ENCODE measurements around the gene FNDC1. TPM values are rescaled to one million over a fixed set of nuclear protein-coding genes. Genes with fewer than 3 reads are reported as not detected.

FNDC1 gene
- total and polyA plus RNA-seq, 10 of the 15 experiments (the other 5 are each of a cell fraction or from before 2014, with no cell fraction given) = not detected

DNA sequence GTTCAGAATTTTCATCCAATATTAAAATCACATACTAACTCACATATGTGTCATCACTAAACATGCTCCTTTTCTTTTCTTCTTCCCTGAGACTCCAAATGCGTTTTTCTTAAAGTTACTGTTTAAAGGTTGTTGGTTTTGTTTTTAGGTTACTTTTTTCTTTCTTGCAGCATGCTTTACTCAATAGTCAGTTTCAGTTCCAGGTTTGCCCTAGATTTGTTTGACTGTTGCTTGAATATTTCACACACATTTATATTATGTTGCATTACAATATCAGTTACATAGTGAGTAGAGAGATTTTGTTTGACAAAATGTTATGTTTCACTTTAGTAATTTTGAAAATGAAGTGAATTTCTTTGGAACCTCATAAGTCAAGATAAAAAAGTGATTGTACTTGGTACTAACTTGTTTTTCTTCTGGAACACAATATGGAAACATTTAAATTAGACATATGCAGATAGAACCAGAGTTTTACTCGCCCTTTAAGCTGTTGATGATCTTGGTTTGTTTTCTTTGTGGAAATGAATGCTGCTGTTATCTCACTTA lies 27.3 kb downstream of the FNDC1 start (continued):
- TF ChIP-seq, protein P1, sequence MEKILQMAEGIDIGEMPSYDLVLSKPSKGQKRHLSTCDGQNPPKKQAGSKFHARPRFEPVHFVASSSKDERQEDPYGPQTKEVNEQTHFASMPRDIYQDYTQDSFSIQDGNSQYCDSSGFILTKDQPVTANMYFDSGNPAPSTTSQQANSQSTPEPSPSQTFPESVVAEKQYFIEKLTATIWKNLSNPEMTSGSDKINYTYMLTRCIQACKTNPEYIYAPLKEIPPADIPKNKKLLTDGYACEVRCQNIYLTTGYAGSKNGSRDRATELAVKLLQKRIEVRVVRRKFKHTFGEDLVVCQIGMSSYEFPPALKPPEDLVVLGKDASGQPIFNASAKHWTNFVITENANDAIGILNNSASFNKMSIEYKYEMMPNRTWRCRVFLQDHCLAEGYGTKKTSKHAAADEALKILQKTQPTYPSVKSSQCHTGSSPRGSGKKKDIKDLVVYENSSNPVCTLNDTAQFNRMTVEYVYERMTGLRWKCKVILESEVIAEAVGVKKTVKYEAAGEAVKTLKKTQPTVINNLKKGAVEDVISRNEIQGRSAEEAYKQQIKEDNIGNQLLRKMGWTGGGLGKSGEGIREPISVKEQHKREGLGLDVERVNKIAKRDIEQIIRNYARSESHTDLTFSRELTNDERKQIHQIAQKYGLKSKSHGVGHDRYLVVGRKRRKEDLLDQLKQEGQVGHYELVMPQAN (conservative IDR thresholded peaks at IDR 0.05) = no peak

DNA sequence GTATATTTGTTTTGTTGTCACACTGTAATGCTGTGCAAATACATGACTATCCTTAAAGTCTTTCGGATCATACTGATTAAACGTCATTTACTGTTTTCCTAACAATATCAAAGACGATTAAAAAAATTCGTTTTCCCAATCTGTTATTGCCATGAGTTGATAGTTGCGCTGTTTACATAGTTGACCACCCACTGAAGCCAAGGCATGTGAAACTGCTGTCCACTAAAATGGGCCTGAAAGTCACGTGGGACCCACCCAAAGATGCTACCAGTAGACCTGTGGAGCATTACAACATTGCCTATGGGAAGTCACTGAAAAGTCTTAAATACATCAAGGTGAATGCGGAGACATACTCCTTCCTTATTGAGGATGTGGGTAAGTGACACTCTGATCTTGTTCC lies 28.1 kb downstream of the FNDC1 start:
- H3K4me2 ChIP-seq (ENCODE audit: control insufficient read depth, insufficient read depth) = no peak overlapping the region
- no peak overlapping the region for H3K27ac ChIP-seq (ENCODE audit: control insufficient read depth, insufficient read depth)
- in situ Hi-C loops (cut with MboI) = no loop called here
- H4K20me1 ChIP-seq (ENCODE audit: control insufficient read depth, insufficient read depth) = no peaks in the 10 kb centered on the region
- H3K9ac ChIP-seq (ENCODE audit: control insufficient read depth, insufficient read depth, low read length) = no peak overlapping the region
- DNase-seq (ENCODE audit: low read depth, low spot score) = no peak
- BruUV-seq (replicated peaks) = no TSS peak
- 53% methylated on average over 7 of the region's 7 CpGs for WGBS (ENCODE audit: insufficient coverage, insufficient replicate concordance, low lambda C conversion rate, missing lambda C conversion rate)
- no peak for TF ChIP-seq SMC3 (IDR thresholded peaks at IDR 0.05; ENCODE audit: borderline replicate concordance, low read length)
- no peak for TF ChIP-seq ZNF217 (IDR thresholded peaks at IDR 0.05)
- TF ChIP-seq EED (IDR thresholded peaks at IDR 0.05; ENCODE audit: low read depth) = no peak
- TF ChIP-seq SIX5 (IDR thresholded peaks at IDR 0.05; ENCODE audit: low read depth, low read length, severe bottlenecking) = no peak
- no peak for TF ChIP-seq STAT1 (conservative IDR thresholded peaks at IDR 0.05)
- no peak for TF ChIP-seq DPF2 (IDR thresholded peaks at IDR 0.05)
- TF ChIP-seq, protein P2, sequence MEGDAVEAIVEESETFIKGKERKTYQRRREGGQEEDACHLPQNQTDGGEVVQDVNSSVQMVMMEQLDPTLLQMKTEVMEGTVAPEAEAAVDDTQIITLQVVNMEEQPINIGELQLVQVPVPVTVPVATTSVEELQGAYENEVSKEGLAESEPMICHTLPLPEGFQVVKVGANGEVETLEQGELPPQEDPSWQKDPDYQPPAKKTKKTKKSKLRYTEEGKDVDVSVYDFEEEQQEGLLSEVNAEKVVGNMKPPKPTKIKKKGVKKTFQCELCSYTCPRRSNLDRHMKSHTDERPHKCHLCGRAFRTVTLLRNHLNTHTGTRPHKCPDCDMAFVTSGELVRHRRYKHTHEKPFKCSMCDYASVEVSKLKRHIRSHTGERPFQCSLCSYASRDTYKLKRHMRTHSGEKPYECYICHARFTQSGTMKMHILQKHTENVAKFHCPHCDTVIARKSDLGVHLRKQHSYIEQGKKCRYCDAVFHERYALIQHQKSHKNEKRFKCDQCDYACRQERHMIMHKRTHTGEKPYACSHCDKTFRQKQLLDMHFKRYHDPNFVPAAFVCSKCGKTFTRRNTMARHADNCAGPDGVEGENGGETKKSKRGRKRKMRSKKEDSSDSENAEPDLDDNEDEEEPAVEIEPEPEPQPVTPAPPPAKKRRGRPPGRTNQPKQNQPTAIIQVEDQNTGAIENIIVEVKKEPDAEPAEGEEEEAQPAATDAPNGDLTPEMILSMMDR (IDR thresholded peaks at IDR 0.05 in 2 of 3, conservative IDR thresholded peaks at IDR 0.05 in 1 of 3; ENCODE audit: control insufficient read depth in 2 of 3, extremely low read depth in 1 of 3, insufficient read depth in 1 of 3, low read depth in 3 of 3, low read length in 3 of 3) = no peak
- no peak for TF ChIP-seq LARP7 (IDR thresholded peaks at IDR 0.05)
- TF ChIP-seq ZNF274 (IDR thresholded peaks at IDR 0.05; ENCODE audit: insufficient read depth, insufficient read length) = no peak
- no peak for TF ChIP-seq FOS (IDR thresholded peaks at IDR 0.05; ENCODE audit: borderline replicate concordance, extremely low read depth, insufficient read length)
- no peak for TF ChIP-seq NBN (IDR thresholded peaks at IDR 0.05)
- TF ChIP-seq MEF2B (IDR thresholded peaks at IDR 0.05; ENCODE audit: partially characterized antibody, poor library complexity, severe bottlenecking) = no peak
- TF ChIP-seq HDGF (IDR thresholded peaks at IDR 0.05) = no peak
- no peak for TF ChIP-seq YBX1 (IDR thresholded peaks at IDR 0.05)
- TF ChIP-seq RCOR1 (conservative IDR thresholded peaks at IDR 0.05; ENCODE audit: low read depth, low read length) = no peak
- TF ChIP-seq, protein P3, sequence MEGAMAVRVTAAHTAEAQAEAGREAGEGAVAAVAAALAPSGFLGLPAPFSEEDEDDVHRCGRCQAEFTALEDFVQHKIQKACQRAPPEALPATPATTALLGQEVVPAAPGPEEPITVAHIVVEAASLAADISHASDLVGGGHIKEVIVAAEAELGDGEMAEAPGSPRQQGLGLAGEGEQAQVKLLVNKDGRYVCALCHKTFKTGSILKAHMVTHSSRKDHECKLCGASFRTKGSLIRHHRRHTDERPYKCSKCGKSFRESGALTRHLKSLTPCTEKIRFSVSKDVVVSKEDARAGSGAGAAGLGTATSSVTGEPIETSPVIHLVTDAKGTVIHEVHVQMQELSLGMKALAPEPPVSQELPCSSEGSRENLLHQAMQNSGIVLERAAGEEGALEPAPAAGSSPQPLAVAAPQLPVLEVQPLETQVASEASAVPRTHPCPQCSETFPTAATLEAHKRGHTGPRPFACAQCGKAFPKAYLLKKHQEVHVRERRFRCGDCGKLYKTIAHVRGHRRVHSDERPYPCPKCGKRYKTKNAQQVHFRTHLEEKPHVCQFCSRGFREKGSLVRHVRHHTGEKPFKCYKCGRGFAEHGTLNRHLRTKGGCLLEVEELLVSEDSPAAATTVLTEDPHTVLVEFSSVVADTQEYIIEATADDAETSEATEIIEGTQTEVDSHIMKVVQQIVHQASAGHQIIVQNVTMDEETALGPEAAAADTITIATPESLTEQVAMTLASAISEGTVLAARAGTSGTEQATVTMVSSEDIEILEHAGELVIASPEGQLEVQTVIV (IDR thresholded peaks at IDR 0.05; ENCODE audit: borderline replicate concordance, partially characterized antibody) = no peak
- H3K4me3 ChIP-seq = no peak overlapping the region
- RAD21 ChIA-PET (ENCODE audit: unreplicated experiment) = no interaction called here
- no peak for FAIRE-seq
- H3K27me3 ChIP-seq (replicated peaks in 1 of 2; ENCODE audit: control insufficient read depth in 2 of 2, insufficient read depth in 2 of 2, low read length in 1 of 2) = peaks cover 2 to 8% of the 10 kb centered on the region in 2 experiments; a peak in 2 of 4 replicates
- CTCF ChIA-PET = no interaction called here
- no peak overlapping the region for H2AFZ ChIP-seq (ENCODE audit: control insufficient read depth, low read depth, low read length)
- no peak for ATAC-seq
- H3K36me3 ChIP-seq (ENCODE audit: control insufficient read depth in 2 of 2, insufficient read depth in 2 of 2, low read length in 1 of 2) = no peaks in the 10 kb centered on the region
- SMC1A ChIA-PET (ENCODE audit: uncharacterized antibody, unreplicated experiment) = no interaction called here
- H3K4me1 ChIP-seq (ENCODE audit: control insufficient read depth, insufficient read depth, low read length) = no peaks in the 10 kb centered on the region
- no peaks in the 10 kb centered on the region for H3K9me3 ChIP-seq (replicated peaks; ENCODE audit: control insufficient read depth, insufficient read depth, low read length)
- no peaks in the 10 kb centered on the region for H3K79me2 ChIP-seq (ENCODE audit: control insufficient read depth, insufficient read depth, low read length)
- intact Hi-C loops (cut with micrococcal nuclease; ENCODE audit: unreplicated experiment) = no loop called here
- POLR2A ChIA-PET = no interaction called here
